Lower leg skin (tissue), 3 donors: Measurements from ENCODE around the gene MYOC.

Experiments
- POLR2A ChIP-seq, 2 donors: fragments of 450-650 bp; IDR thresholded peaks; one replicate each; pipeline ENCODE4 v1.6.1; 2016 to 2017; ENCODE audit warnings: antibody characterized with exemption in 2 of 2, mild to moderate bottlenecking in 1 of 2, moderate library complexity in 1 of 2
- TF ChIP-seq, protein P1 (sequence below), 3 donors: fragments of 450-650 bp; IDR thresholded peaks; one replicate each; pipeline ENCODE4 v1.5.1; 2016; ENCODE audit warnings: antibody characterized with exemption in 3 of 3, mild to moderate bottlenecking in 3 of 3, moderate library complexity in 2 of 3

DNA sequence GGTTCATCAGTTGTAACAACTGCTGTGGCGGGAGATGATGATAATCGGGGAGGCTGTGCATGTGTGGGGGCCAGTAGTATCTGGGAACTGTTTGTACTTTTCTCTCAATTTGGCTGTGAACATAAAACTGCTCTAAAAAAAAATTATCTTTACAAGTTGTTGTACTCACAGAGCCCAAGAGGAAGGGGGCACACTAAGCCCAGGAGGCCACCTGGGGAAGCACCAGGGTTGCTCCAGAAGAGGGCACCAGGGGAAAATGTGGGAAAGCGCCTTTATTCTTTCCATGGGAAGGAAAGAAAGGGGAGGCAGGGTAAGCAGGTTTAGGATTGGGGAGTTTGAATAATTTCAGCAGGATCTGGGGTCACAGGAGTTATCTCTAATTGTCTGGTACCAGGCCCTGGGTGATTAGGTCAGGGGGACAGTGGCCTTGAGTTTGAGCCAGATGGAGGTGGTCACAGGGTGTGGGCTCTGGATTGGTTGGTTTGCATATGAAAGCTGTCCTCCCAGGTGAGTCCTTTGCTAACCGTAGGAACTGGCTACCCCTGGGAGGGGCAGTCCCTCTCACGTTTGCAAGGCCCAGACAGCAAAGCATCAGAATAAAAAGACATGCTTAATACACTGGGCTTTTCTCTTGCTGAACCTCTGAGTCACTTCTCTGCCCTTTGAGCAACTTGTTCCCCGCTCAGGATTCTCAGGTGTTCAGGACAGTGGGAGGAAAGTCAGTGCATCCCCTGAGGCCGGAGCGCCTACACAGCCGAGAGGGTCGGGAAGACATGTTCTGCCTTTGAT, 11.2 kb downstream of the MYOC start:
- TF ChIP-seq, protein P1, sequence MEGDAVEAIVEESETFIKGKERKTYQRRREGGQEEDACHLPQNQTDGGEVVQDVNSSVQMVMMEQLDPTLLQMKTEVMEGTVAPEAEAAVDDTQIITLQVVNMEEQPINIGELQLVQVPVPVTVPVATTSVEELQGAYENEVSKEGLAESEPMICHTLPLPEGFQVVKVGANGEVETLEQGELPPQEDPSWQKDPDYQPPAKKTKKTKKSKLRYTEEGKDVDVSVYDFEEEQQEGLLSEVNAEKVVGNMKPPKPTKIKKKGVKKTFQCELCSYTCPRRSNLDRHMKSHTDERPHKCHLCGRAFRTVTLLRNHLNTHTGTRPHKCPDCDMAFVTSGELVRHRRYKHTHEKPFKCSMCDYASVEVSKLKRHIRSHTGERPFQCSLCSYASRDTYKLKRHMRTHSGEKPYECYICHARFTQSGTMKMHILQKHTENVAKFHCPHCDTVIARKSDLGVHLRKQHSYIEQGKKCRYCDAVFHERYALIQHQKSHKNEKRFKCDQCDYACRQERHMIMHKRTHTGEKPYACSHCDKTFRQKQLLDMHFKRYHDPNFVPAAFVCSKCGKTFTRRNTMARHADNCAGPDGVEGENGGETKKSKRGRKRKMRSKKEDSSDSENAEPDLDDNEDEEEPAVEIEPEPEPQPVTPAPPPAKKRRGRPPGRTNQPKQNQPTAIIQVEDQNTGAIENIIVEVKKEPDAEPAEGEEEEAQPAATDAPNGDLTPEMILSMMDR (IDR thresholded peaks at IDR 0.05): no peak
- TF ChIP-seq POLR2A (IDR thresholded peaks at IDR 0.05): no peak
